Naive thymus-derived CD4-positive, alpha-beta T cell (primary cell): ENCODE data around the gene NBPF12. TPM values are rescaled to one million over a fixed set of nuclear protein-coding genes. Genes with fewer than 3 reads are reported as not detected.
"Not testable (repeated sequence)": the region's sequence is repeated elsewhere in the genome, so short reads cannot be mapped to it uniquely, and the experiment has no call there.

Source experiments
- ATAC-seq: fragments of 150-1000 bp; cut with Tn5 transposase; 2 replicates; pipeline ENCODE4 v1.10.0; 2021; ENCODE audit warnings: mild to moderate bottlenecking, moderate library complexity
- CTCF ChIA-PET: fragments of 350-600 bp; sonication (Branson Sonifier 250); formaldehyde crosslinking; loops from one replicate; lab custom pipeline; 2021; ENCODE audit warnings: antibody characterized with exemption; lab: Charles Lee
- POLR2A ChIA-PET: fragments of 350-600 bp; sonication (Branson Sonifier 250); formaldehyde crosslinking; loops from one replicate; lab custom pipeline; 2021; ENCODE audit warnings: antibody characterized with exemption, inconsistent platforms; lab: Charles Lee
- DNase-seq, 9 donors: peaks; one replicate each; pipeline versions ENCODE4 v3.0.0 to v3.0.0-alpha.2; 2020 to 2022; ENCODE audit warnings: mixed read lengths in 1 of 9
- H3K27ac ChIP-seq: one replicate; pipeline ENCODE4 v1.7.0; 2013; ENCODE audit warnings: mild to moderate bottlenecking, low read depth, low read length, moderate library complexity
- H3K27me3 ChIP-seq, 2 donors: one replicate each; pipeline ENCODE4 v1.7.0; 2013; ENCODE audit warnings: low read length in 2 of 2, mild to moderate bottlenecking in 2 of 2, moderate library complexity in 2 of 2; ENCODE audit not compliant: control insufficient read depth in 2 of 2, insufficient read depth in 2 of 2
- H3K36me3 ChIP-seq, 3 experiments: 1 replicate in 2 of 3; 2 replicates in 1 of 3; pipeline ENCODE4 v1.7.0; 2013; ENCODE audit warnings: low read length in 3 of 3, mild to moderate bottlenecking in 3 of 3, moderate library complexity in 1 of 3; ENCODE audit not compliant: insufficient read depth in 3 of 3, control insufficient read depth in 2 of 3
- H3K4me1 ChIP-seq, 2 donors: one replicate each; pipeline ENCODE4 v1.7.0; 2013; ENCODE audit warnings: low read length in 2 of 2, mild to moderate bottlenecking in 2 of 2, moderate library complexity in 1 of 2; ENCODE audit not compliant: control insufficient read depth in 2 of 2, insufficient read depth in 2 of 2
- H3K4me3 ChIP-seq: 2 replicates; pipeline ENCODE4 v1.7.0; 2013; ENCODE audit warnings: mild to moderate bottlenecking, low read length
- H3K9me3 ChIP-seq, 3 experiments: 1 replicate in 2 of 3; 2 replicates in 1 of 3; pipeline ENCODE4 v1.7.0; 2013; ENCODE audit warnings: low read length in 3 of 3; ENCODE audit not compliant: control insufficient read depth in 2 of 3
- H3K27ac Mint-ChIP-seq, 9 donors: one replicate each; pipeline ENCODE4 v1.8.0; 2020 to 2022; ENCODE audit warnings: mixed read lengths in 9 of 9, mild to moderate bottlenecking in 8 of 9, moderate library complexity in 5 of 9, inconsistent platforms in 2 of 9
- H3K27me3 Mint-ChIP-seq, 5 donors: one replicate each; pipeline ENCODE4 v1.8.0; 2021 to 2022; ENCODE audit warnings: mixed read lengths in 5 of 5, mild to moderate bottlenecking in 1 of 5
- H3K36me3 Mint-ChIP-seq, 5 donors: one replicate each; pipeline ENCODE4 v1.8.0; 2020 to 2022; ENCODE audit warnings: mixed read lengths in 5 of 5, mild to moderate bottlenecking in 3 of 5, inconsistent platforms in 1 of 5
- H3K4me1 Mint-ChIP-seq, 7 donors: one replicate each; pipeline ENCODE4 v1.8.0; 2020 to 2022; ENCODE audit warnings: mixed read lengths in 7 of 7, mild to moderate bottlenecking in 3 of 7, inconsistent platforms in 1 of 7
- H3K4me3 Mint-ChIP-seq, 10 donors: one replicate each; pipeline ENCODE4 v1.8.0; 2020 to 2022; ENCODE audit warnings: mild to moderate bottlenecking in 10 of 10, mixed read lengths in 10 of 10, moderate library complexity in 6 of 10, inconsistent platforms in 2 of 10
- H3K9me3 Mint-ChIP-seq, 11 donors: one replicate each; pipeline ENCODE4 v1.8.0; 2020 to 2022; ENCODE audit warnings: mixed read lengths in 11 of 11, mild to moderate bottlenecking in 4 of 11, inconsistent platforms in 1 of 11, moderate library complexity in 1 of 11
- intact Hi-C, 2 donors: fragments of 100-400 bp; cut with micrococcal nuclease; formaldehyde crosslinking; loops; one replicate each; pipeline ENCODE4 v1.15.1; 2023
- polyA plus RNA-seq, 2 donors: library from polyadenylated mRNA; unstranded; fragments of 300-500 nt; fragmentation: Illumina TruSeq; gene quantifications; one replicate each; pipeline ENCODE4 v1.2.3, GENCODE V29; 2021
- total RNA-seq, 6 experiments: library from RNA in 5 of 6; stranded (reverse) in 5 of 6; gene quantifications; 1 replicate in 5 of 6; 2 replicates in 1 of 6; pipeline ENCODE4 v1.2.3 and lab custom pipeline; 2021 to 2026

NBPF12 gene
- total and polyA plus RNA-seq, 7 experiments from 2014 or later, result 2.5 to 35.5 (median 25.1) TPM

GRCh38 chr1:146922614-146923013 lies 15.5 kb upstream of the NBPF12 start:
- H3K27me3 ChIP-seq, H3K4me3 Mint-ChIP-seq, H3K4me1 Mint-ChIP-seq, H3K4me3 ChIP-seq, ATAC-seq, H3K27me3 Mint-ChIP-seq, DNase-seq, H3K4me1 ChIP-seq, CTCF ChIA-PET, H3K27ac ChIP-seq, H3K27ac Mint-ChIP-seq, POLR2A ChIA-PET, H3K36me3 ChIP-seq, intact Hi-C loops, H3K36me3 Mint-ChIP-seq, H3K9me3 Mint-ChIP-seq, H3K9me3 ChIP-seq: not testable (repeated sequence)

- H3K9me3 ChIP-seq, H3K27me3 Mint-ChIP-seq, H3K36me3 ChIP-seq, CTCF ChIA-PET, H3K4me1 Mint-ChIP-seq, H3K4me3 Mint-ChIP-seq, H3K27me3 ChIP-seq, H3K4me3 ChIP-seq, H3K27ac Mint-ChIP-seq, H3K36me3 Mint-ChIP-seq, POLR2A ChIA-PET, DNase-seq, ATAC-seq, H3K27ac ChIP-seq, H3K4me1 ChIP-seq, H3K9me3 Mint-ChIP-seq, intact Hi-C loops: not testable (repeated sequence)
Measured at GRCh38 chr1:146924106-146924505, 14.0 kb upstream of the NBPF12 start.

DNA sequence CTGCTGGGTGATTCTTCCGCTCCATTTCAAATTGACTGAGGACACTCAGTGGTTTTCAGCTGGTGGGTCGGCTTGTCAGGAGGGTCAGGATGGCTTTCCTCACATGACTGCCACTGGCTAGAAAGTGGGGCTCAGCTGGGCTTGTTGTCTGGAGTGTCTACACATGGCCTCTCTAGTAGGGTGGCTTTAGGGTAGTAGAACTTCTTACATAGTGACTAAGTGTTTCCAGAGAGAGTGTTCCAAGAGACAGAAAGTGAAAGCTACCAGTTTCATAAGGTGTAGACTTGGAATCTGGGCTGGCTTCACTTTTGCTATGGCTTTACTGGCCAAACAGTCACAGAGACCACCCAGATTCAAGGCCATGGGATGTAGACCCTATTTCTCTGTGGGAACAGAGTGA lies 11.7 kb upstream of the NBPF12 start:
- POLR2A ChIA-PET, H3K36me3 Mint-ChIP-seq, H3K9me3 ChIP-seq, intact Hi-C loops, H3K4me3 ChIP-seq, H3K27me3 ChIP-seq, H3K4me1 ChIP-seq, H3K9me3 Mint-ChIP-seq, H3K27ac ChIP-seq, H3K27me3 Mint-ChIP-seq, H3K4me3 Mint-ChIP-seq, H3K4me1 Mint-ChIP-seq, ATAC-seq, CTCF ChIA-PET, DNase-seq, H3K36me3 ChIP-seq, H3K27ac Mint-ChIP-seq: not testable (repeated sequence)

GRCh38 chr1:146930225-146930624 lies 7.9 kb upstream of the NBPF12 start:
- H3K4me1 Mint-ChIP-seq, H3K9me3 ChIP-seq, H3K36me3 Mint-ChIP-seq, CTCF ChIA-PET, H3K27me3 Mint-ChIP-seq, H3K4me3 Mint-ChIP-seq, H3K4me1 ChIP-seq, H3K27ac ChIP-seq, H3K27me3 ChIP-seq, H3K27ac Mint-ChIP-seq, POLR2A ChIA-PET, H3K36me3 ChIP-seq, ATAC-seq, DNase-seq, H3K9me3 Mint-ChIP-seq, H3K4me3 ChIP-seq: not testable (repeated sequence)
- intact Hi-C loops, result loop anchor here in 1 of 2 donors (10.0 kb wide), 1 partner anchor 245 kb away; the partner anchor contains the start of gene PRKAB2

DNA sequence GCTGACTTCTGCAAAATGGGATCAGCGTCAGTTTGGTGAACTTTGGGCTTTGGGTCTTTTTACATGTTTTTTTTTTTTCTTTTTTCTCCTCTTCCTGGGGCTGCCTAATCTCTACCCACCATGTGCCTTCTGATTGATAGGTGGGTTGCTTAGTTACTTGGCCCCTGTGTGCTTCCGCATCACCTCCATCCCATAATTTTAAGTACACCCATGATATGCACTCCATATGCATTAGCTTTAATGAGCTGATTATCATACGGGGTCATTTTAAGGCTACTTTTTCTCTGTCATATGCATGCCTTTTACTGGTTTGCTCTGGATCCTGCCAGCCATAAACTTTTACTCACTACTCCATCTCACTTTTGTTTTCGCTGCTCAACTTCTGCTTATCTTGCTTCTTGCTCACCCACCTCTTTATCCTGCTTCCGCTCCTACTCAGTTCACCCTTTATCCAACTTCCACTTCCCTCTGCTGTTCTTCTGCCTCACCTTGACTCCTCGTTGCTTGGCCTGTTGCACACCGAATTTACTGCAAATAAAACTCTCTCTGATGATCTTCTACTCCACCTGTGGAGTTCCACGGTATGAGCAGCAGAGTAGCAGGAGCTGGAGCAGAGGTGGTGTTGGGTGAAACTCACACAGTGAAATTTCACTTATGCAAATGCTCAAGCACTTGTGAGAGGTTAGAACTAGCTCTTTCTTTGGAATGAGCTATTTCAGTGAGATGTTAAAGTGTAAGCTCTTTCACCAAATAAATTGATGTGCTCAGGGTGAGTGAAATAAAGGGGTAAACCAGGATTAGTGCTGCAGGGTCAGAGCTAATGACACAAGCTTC lies 3.5 kb upstream of the NBPF12 start:
- H3K27ac Mint-ChIP-seq, CTCF ChIA-PET, H3K4me1 ChIP-seq, H3K9me3 ChIP-seq, H3K36me3 Mint-ChIP-seq, ATAC-seq, H3K27me3 ChIP-seq, POLR2A ChIA-PET, H3K27me3 Mint-ChIP-seq, H3K4me3 ChIP-seq, H3K36me3 ChIP-seq, H3K27ac ChIP-seq, H3K9me3 Mint-ChIP-seq: not testable (repeated sequence)
- peak overlapping the region in 8 of 10 donors; percentile 11 to 58 (median 47) for H3K4me3 Mint-ChIP-seq
- intact Hi-C loops, result loop anchor here in 1 of 2 donors (10.0 kb wide), 1 partner anchor 240 kb away; the partner anchor contains the start of gene PRKAB2
- H3K4me1 Mint-ChIP-seq, result peaks cover 6 to 14% (median 11%) of the 10 kb centered on the region in 7 donors
- DNase-seq, result peak in 2 of 9 donors; percentile 11 to 27

DNA sequence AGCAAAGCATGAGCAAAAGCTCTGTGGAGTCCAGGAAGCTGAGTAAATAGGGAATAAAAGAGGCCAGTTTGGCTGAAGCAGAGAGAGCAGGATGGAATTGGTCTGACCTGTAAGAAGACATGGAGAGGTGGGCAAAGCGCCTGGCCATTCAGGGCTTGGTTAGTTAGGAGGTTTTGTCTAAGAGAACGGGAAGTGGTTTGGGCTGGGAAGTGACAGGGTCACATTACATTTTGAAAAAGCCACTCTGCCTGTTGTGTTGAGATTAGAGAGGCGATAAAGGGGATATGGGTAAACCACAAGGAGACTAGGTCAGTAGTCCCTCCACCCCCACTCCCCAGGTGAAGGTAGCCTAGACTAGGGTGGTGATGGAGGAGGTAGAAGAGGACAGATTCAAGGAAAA lies 662 bp upstream of the NBPF12 start:
- H3K9me3 ChIP-seq, H3K27me3 Mint-ChIP-seq, ATAC-seq, H3K36me3 ChIP-seq, H3K27me3 ChIP-seq, H3K27ac ChIP-seq, H3K4me3 ChIP-seq, H3K4me1 ChIP-seq, DNase-seq, CTCF ChIA-PET, H3K9me3 Mint-ChIP-seq, H3K36me3 Mint-ChIP-seq: not testable (repeated sequence)
- POLR2A ChIA-PET, result interaction anchor here (0.7 kb wide), 1 partner anchor 288 kb away, joined by 3 read pairs; the partner anchor contains the start of gene FMO5
- intact Hi-C loops, result loop anchor here in 1 of 2 donors (10.0 kb wide), 1 partner anchor 237 kb away; the partner anchor contains the start of gene PRKAB2
- H3K27ac Mint-ChIP-seq, result peak overlapping the region in 6 of 9 donors; percentile 43 to 85 (median 70)
- H3K4me1 Mint-ChIP-seq, result peaks cover 13 to 25% (median 23%) of the 10 kb centered on the region in 7 donors
- peak overlapping the region in 9 of 10 donors; percentile 31 to 79 (median 65) for H3K4me3 Mint-ChIP-seq
